GM19395 (cell line): ENCODE results near the gene VCX2.
"Not testable (repeated sequence)": the region's sequence is repeated elsewhere in the genome, so short reads cannot be mapped to it uniquely, and the experiment has no call there.

Experiments
- ATAC-seq: cut with Tn5 transposase; IDR thresholded peaks from one replicate; pipeline ENCODE4 v1.9.1; 2021; ENCODE audit warnings: mild to moderate bottlenecking, moderate library complexity; ENCODE audit not compliant: unreplicated experiment

The VCX2 gene

GRCh38 chrX:8171169-8171568 lies at the start of gene VCX2:
Gene VCX2, minus strand, starts transcription at chrX:8171267. Its CDS starts 624 bp downstream, at chrX:8170643.
- ATAC-seq: not testable (repeated sequence)

DNA sequence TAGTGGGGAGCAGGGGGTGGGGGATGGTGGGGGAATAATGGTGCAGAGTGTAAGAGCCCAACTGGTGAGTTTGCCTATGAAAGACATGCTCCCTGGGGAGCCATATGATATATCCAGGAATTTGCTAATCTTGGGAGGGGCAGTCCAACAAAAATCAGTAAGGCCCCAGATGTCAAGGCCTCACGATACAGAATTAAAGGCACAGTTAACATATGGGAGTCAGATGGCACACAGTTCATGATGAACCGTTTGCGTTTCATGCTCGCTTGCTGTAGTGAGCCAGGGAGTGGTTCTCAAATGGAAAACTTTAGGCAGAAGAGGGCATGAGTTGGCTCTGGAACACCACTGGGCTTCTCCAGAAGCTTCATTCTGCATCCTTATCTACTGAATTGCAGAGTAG lies 33.9 kb upstream of the VCX2 start:
- no peak for ATAC-seq

- ATAC-seq: no peak
Observed at GRCh38 chrX:8204169-8204935, 33.3 kb upstream of the VCX2 start.

- no peak for ATAC-seq
Observed at GRCh38 chrX:8201896-8202331, 30.8 kb upstream of the VCX2 start.

DNA sequence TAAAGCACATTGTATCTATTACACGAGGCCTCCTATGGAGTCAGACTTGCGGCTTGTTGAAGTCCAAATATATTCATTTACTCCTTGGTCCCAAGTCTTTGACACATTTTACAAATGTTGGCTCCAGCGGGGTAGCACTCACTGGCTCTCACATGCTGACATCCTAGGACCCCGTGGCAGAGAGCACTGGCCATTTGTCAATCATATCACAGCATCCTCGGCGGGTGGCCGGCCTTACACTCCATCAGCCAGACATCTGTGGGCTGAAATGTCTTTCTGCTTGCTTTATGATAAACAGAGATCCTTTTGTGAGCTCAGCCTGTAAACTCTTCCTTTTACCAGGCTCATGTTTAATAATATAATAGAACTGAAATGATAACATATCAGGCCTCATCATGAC lies 25.7 kb upstream of the VCX2 start:
- no peak for ATAC-seq

DNA sequence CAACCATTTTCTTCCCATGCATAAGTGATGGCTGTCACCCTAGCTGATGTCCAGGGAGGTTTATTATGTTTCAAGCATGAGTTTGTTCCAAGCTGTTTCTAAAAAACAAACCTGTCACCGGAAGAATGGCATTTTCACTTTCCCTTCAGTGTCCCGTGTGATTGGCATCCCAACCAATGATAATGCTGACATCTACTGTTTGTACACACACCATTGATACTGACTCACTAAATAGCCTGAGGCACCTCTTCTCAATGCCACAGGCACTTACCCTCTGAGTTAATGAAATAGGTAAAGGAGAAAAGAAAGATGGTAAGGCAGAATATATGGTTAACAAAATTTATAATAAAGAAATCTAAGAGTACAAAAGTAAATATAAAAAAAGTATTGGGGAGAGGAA lies 23.1 kb upstream of the VCX2 start:
- no peak for ATAC-seq

- no peak for ATAC-seq
Observed at GRCh38 chrX:8192276-8192675, 21.2 kb upstream of the VCX2 start.

DNA sequence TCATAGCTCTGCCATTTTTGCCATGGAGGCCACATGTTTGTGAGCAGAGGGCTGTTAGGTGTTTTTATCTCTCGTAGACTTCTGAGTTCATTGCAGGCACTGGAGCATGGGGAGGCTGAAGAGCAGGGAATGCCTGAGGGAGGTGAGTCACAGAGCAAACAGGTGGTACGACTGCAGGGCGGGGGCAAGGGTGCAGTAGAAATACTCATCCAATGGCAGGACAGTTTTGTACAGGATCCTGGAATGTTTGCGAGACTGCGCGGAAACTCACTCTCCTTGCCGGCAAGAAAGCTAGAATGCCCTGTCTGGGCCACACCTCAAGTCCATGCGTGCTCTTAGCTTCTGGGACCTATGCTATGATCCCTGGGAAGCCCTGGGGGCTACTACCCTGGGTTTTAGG lies 20.0 kb upstream of the VCX2 start:
- no peak for ATAC-seq

- no peak for ATAC-seq
Observed at GRCh38 chrX:8190341-8190830, 19.3 kb upstream of the VCX2 start.

- ATAC-seq: no peak
Observed at GRCh38 chrX:8189096-8189830, 18.2 kb upstream of the VCX2 start.

GRCh38 chrX:8183346-8183745 lies 12.3 kb upstream of the VCX2 start:
- ATAC-seq: no peak

DNA sequence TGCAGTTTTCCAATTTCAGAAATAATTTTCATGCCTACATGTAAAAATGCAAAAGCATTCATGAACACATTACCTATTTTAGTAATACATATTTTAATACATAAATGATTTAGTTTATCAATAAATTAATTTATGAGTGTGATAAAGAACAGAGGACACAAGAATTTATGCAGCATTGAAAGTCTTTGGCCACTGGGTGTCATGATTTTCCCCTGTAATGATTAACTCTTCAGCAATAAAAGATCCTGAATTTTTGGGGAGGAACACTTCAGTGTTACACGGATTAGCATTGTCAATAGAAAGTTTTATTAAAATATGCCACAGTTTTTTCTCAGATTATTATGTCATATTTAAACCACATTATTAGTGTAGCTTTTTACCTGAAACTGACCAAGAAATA lies 8.6 kb upstream of the VCX2 start:
- ATAC-seq: no peak

- not testable (repeated sequence) for ATAC-seq
Observed at GRCh38 chrX:8154011-8154410, 17.1 kb downstream of the VCX2 start.

DNA sequence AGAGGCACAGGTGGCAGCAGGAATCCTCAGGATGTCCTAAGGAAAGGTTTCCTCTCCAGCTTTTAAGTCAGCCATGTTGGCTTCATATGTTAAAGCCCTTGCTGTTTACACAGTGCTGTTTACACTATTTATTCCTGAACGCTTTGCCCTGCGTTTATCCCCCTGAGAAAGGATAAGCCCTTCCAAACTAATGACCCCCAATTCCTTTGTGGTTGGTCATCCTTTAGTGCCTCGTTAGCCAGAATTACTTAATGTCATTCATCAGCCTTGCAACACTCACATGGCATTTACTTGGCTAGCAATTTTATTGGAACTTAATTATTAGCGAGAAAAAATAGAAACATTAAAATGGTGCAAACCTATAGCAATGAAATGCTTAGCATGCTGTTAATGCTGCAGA lies 23.8 kb downstream of the VCX2 start:
- ATAC-seq: no peak

GRCh38 chrX:8144925-8145324 lies 26.1 kb downstream of the VCX2 start:
- no peak for ATAC-seq

GRCh38 chrX:8141896-8142295 lies 29.2 kb downstream of the VCX2 start:
- no peak for ATAC-seq

- no peak for ATAC-seq
Observed at GRCh38 chrX:8140986-8141744, 29.9 kb downstream of the VCX2 start.

DNA sequence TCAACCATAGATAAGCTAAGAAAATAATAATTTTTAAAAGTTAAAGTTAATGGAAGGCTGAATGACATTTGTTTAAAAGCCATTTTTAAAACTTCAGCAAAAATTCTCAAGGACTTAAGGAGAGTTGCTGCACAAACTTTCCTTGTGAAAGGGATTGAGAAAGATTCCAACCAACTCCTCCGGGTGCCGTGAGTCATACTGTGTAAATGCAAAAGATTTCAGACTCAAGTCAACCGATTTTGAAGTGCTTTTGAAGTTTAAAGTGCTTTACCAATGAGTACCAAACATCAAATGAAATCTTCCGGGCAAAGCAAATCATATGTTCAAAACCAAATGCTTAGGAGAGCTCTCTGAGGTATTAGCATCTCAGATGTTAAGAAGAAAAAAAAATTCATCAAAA lies 31.4 kb downstream of the VCX2 start:
- no peak for ATAC-seq

- no peak for ATAC-seq
Observed at GRCh38 chrX:8138252-8138651, 32.8 kb downstream of the VCX2 start.

DNA sequence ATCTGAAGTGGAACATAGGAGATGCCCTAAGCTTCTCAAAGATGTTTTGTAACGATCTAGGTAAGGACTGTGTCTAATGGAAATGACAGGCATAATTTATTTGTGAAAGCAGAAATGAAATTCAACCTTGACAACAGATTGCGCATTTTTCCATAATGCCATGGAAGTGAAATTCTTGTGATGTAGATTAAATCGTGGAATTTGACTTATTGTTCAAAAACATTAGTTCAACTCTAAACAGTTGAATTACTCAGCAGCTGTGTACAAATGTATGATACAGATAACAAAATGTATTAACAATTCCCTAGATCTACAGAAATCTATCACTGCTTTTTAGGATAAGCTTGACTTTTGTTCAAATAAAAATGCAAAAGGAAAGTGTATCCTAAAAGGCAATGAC lies 44.4 kb downstream of the VCX2 start:
- no peak for ATAC-seq

DNA sequence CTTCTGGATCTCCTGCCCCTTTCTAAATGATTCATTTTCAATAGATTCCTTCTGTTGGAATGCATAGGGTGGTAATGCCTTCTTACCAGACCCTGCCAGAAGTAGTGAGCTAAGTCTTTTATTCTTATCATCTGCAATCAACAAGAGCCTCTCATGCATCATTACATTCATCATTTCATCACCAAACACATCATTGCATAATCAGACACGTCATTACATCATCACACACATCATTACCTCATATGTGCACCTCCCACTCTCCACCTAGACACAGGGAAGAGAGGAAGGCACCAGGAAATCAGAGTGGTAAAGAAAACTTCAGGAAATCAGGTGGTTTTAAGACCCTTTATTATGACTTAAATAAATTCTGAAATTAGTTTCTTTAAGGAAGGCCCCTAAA lies 45.0 kb downstream of the VCX2 start:
- ATAC-seq: no peak
